ENCODE measurements around the gene TMEM14B.
A peak's percentile ranks its signal among the peaks of the same experiment; 100 is the strongest.
"Not testable (repeated sequence)": the region's sequence is repeated elsewhere in the genome, so short reads cannot be mapped to it uniquely, and the experiment has no call there.

Gene TMEM14B

DNA sequence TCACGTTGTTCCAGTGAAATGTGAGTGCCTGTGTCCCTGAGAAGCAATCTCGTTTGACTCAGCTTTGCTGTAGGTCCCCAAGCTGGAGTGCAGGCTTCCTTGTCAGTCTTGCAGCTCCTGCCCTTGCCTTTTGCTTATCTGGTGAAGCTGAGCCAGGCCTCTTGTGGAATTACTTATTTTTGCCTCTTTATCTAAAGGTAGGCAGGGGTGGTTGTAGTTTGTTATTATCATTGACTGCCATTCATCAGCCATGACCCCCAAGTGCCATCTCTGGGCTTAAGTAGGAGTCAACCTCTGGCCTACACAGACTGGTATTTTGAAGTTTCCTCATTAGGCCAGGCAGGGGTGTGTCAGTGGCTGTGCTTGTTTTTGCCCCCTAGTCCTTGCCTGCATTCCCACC lies 2.1 kb downstream of the TMEM14B start:
- no peak for DNase-seq

- DNase-seq: not testable (repeated sequence)
Measured at GRCh38 chr6:10750568-10750967, 3.0 kb downstream of the TMEM14B start.

GRCh38 chr6:10751757-10752156 lies 4.2 kb downstream of the TMEM14B start:
- DNase-seq: not testable (repeated sequence)

- DNase-seq: no peak
Measured at GRCh38 chr6:10756085-10756484, 8.5 kb downstream of the TMEM14B start.

DNA sequence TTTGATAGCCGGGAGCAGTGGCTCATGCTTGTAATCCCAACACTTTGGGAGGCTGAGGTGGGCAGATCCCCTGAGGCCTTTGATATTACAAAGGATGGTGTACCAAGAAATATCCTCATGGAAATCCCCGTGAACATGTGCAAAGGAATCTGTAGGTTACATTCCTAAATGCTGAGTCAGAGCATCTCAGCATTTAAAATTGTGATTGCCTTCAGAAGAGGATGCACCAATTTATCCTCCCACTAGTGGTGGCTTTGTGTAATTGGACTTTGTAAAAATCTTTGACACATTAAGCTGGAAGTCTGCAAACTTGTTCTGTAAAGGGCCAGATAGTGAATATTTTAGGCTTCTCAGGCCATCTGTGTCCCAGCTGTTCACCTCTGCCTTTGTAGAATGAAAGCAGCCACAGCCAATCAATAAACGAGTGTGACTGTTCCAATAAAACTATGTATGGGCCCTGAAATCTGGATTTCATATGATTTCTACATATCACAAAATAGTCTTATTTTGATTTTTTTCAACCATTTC lies 11.8 kb downstream of the TMEM14B start:
- no peak for DNase-seq

DNA sequence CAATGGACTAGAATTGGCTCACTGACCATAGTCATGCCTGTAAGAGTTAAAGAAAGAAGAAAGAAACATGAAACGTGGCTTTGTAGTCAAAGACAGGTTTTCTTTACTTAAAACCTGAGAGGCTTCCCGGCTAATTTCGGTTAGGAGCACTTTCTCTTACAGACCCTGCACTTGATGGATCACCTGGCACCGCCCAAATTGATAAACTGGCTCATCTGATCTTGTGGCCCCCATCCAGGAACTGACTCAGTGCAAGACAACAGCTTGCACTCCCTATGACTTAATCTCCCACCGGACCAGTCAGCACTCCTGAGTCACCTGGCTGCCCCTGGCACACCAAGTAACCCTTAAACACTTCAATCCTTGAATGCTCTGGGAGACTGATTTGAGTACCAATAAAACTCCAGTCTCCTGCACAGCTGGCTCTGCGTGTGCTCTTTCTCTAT lies 12.3 kb downstream of the TMEM14B start:
- no peak for DNase-seq

DNA sequence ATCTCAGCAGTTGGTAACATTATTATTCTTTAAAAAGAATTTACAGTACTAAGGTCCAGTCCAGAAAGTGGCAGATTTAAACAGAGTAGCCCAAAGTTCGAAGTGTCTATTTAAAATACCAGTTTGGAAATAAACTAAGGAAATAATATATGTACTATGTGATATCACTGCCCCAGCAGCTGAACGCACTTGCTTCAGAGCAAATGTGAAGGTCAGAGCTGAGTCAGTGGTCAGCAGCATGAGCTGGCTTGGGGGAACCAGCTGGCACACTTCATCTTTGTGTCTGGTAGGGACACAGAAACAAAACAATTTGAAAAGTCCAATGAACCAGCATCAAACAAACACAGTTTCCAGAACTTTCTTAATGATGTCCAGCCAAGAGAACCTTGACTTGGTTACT lies 15.4 kb downstream of the TMEM14B start:
- DNase-seq: no peak

DNA sequence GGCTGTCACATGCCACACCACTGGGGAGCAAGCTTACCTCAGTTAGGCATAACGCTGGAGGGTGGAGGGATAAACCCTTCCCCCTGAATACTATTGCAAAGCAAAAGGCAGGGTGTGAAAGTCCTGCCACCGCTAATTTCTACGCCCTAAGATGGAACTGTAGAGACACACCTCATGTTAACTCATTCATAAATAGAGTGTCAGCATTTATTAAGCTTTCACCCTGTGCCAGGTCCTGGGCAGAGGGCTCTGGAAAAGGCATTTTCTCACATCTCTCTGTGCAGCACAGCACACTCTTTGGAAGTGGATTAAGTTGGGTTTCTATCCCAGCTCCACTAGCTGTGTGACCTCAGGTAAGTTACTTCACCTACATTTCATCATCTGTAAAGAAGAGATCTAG lies 21.8 kb downstream of the TMEM14B start:
- DNase-seq: no peak

DNA sequence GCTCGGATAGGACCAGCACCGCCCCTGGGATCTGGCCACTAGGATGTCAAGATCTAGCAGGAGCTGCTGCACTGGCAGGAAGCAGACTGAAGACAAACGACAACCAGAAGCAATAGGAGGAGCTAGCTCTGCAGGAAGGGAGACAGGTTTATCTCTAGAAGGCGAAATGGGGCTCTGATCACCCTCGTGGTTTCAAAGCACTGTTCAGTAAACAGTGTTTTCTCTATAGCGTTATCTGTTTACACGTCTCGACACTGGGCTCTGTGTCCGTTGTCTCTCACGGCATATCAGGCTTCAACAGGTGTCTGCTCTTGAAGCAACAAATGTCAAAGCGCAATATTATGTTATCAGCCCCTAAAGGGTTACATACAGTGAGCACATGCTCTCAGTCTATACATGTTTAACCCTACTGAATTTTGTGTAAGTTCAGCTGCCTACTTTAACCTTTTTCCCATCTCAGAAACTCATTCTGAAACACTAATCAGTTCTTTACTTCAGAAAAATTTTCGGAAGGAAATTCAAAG lies 23.8 kb downstream of the TMEM14B start:
- DNase-seq: no peak

DNA sequence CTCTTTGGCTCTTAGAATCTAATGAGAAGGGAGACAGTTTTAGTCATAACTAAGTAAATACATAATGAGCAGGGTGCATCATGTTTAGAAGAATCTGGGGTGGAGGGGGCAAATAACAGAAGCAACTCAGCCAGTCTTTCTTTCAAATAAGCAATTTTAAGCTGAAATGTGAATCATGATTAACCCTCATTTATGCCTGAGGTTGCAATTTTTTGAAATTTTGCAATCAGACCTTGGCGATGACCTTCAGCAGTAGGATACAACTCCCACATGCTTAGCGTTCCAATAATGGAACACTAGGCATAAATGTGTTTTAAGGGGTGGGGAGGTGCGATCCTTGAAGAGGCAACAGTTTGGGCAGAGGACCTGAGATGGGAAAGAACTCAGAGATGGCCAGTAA lies 30.6 kb downstream of the TMEM14B start:
- no peak for DNase-seq

DNA sequence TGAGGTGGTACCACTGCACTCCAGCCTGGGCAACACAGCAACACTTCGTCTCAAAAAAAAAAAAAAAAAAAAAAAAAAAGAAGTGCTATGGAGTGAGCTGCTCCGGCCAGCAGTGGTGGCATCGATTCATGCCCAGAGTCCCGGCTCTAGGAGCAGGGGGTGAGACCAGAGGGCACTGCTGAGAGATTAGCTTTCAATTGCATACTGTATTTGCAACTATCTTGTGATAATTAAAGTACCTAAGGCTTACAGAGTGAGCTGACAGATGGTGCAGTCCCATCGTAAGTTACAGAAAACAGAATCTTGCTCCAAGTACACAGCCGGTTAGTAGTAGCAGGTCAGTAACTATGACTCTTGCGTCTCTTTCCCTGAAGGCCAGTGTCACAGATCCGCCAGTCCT lies 31.5 kb downstream of the TMEM14B start:
- DNase-seq: no peak

DNA sequence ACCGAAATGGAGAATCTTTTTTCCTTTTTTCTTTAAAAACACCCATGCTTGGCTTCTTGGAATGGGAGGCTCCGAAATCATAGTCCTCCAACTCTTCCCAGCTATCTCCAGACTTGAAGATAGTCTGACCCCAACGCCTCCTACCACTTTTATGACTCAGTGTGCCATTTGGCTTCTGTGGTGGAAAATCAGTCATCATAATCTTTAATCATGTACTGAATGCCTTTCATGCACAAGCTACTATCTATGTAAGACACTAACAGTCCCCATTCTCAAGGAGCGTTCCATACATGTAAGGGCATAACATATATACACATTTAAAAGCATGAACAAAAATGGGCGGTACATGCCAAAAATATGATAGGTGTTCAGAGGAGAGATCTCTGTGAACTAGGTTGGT lies 44.1 kb downstream of the TMEM14B start:
- no peak for DNase-seq

- DNase-seq: no peak
Measured at GRCh38 chr6:10792101-10792500, 44.5 kb downstream of the TMEM14B start.

DNA sequence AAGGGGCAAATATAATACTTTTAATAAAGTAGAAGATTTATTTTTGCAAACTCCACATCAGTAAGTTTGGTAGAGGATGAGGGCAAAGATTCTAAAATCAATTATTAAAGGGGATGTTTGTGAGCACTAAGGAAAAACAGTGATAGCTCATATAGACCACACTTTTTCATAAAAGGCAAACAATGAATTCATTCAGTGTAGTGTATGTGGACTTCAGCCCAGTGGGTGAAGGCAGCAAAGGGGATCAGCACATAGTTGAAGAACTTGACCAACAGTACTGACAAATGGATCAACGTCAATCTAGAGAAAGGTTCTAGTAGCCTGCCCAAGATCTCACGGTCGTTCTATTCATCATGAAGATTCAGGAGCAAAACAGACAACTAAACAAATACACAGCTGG lies 45.4 kb downstream of the TMEM14B start:
- no peak for DNase-seq

DNA sequence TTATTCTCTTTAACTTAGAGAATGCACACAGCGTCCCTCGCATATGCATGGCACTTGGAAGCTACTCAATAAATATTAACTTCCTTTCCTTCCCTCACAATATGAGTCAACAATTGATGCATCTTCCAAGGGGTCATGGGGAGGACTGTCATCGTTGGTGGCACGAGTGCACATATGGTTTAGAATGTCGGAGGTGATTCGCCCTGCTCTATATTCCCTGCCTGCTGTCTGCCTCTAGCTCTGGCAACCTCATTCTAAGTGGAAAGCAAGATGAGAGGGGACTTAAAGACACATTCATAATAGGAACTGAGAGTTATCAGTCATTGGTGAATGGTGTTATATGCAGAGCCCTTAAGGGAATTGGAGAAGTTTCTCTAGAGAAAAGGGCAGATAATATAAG lies 46.1 kb downstream of the TMEM14B start:
- DNase-seq: no peak

- DNase-seq: no peak
Measured at GRCh38 chr6:10794239-10794638, 46.6 kb downstream of the TMEM14B start.

DNA sequence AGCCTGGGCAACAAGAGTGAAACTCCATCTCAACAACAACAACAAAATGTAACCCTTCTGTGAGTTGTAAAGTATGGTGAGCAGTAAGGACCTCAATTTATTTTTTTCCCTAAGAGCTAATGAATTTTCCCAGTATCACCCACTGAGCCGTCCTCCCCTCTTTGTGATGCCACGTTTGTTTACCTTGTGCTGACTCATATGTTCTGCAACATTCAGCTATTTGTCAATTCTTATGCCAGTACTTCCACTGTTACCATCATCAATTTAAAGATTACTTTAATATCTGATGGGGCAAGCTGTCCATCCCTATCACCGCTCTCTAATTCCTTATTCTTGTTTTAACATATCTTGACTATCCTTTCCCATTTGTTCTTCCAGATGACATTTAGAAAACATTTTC lies 53.2 kb downstream of the TMEM14B start:
- no peak for DNase-seq

DNA sequence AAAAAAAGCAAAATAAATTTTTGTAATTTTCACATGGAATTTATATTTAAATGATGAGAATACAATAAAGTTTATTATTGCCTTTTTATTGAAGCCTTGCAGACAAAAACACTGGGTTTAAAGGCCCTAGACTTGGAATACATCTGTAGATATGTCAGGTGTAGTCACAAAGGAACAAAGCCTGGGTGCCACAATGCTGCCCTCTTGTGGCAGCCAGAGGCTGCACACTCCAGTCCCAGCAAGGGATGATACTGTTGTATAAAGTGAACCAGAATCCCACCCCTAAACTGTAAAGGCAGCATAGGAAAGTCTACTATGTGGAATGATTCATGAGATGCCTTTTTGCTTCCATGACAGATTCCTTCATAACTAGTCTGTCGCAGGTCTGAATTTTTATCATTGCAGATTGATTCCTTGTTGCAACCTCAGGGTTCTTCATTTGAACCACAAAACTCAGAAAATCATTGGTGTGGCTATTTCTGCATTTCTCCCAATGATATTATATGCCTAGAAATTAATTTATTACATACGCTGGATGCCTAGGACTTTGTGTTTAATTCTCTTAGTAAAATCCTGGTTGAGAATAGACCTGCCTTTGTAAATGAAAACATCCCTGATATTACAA lies 53.7 kb downstream of the TMEM14B start:
- peak; percentile 64 for DNase-seq
